Nephron (organoid): ENCODE results near the gene TBX3.

Experiments used
- H3K27ac Mint-ChIP-seq, 3 experiments: 2 replicates each; pipeline ENCODE4 v1.8.0; 2020; ENCODE audit warnings: mixed read lengths in 3 of 3, mild to moderate bottlenecking in 2 of 3, moderate library complexity in 1 of 3
- H3K27me3 Mint-ChIP-seq: 2 replicates; pipeline ENCODE4 v1.8.0; 2021; ENCODE audit warnings: low read depth, mild to moderate bottlenecking, moderate library complexity, mixed read lengths
- H3K36me3 Mint-ChIP-seq: 2 replicates; pipeline ENCODE4 v1.8.0; 2020; ENCODE audit warnings: low read depth, mixed read lengths
- H3K4me1 Mint-ChIP-seq: 2 replicates; pipeline ENCODE4 v1.8.0; 2020; ENCODE audit warnings: mixed read lengths
- H3K4me3 Mint-ChIP-seq, 3 experiments: 2 replicates each; pipeline ENCODE4 v1.8.0; 2020; ENCODE audit warnings: mild to moderate bottlenecking in 3 of 3, mixed read lengths in 3 of 3, moderate library complexity in 2 of 3
- H3K9me3 Mint-ChIP-seq: 2 replicates; pipeline ENCODE4 v1.8.0; 2020; ENCODE audit warnings: mixed read lengths
- TF ChIP-seq, protein P1 (sequence below), 3 experiments: fragments of 200-600 bp; sonication (generic); IDR thresholded peaks; one replicate each; pipeline ENCODE4 v1.5.0; 2021; ENCODE audit warnings: antibody characterized with exemption in 3 of 3; ENCODE audit not compliant: unreplicated experiment in 3 of 3

TBX3 gene

DNA sequence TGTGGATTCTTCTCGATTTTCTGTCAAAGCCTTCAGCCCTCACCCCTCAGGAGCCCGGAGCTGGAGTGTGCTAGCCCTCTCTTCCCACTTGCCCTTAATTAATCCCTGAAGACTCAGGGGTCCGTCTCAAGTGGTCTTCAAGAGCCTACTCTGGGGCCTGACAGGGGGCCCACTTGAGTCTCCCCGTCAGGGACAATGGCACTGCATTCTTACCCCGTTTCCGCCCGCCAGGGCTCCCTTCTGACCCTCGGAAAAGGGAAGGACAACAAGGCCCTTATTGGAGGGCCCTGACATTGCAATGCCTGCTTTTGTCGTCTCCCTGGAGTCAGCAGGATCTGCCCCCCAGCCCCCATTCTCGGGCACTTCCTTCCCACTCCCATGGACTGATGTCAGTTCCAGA is 34.4 kb downstream of the TBX3 start:
- TF ChIP-seq, protein P1, sequence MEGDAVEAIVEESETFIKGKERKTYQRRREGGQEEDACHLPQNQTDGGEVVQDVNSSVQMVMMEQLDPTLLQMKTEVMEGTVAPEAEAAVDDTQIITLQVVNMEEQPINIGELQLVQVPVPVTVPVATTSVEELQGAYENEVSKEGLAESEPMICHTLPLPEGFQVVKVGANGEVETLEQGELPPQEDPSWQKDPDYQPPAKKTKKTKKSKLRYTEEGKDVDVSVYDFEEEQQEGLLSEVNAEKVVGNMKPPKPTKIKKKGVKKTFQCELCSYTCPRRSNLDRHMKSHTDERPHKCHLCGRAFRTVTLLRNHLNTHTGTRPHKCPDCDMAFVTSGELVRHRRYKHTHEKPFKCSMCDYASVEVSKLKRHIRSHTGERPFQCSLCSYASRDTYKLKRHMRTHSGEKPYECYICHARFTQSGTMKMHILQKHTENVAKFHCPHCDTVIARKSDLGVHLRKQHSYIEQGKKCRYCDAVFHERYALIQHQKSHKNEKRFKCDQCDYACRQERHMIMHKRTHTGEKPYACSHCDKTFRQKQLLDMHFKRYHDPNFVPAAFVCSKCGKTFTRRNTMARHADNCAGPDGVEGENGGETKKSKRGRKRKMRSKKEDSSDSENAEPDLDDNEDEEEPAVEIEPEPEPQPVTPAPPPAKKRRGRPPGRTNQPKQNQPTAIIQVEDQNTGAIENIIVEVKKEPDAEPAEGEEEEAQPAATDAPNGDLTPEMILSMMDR (IDR thresholded peaks at IDR 0.05; ENCODE audit: unreplicated experiment in 3 of 3), result no peak
- Mint-ChIP-seq H3K36me3 (no peaks in the 10 kb centered on the region), H3K4me3 (no peak overlapping the region), H3K27ac (no peak overlapping the region), H3K27me3 (peaks cover 14% of the 10 kb centered on the region), H3K9me3 (no peaks in the 10 kb centered on the region), H3K4me1 (no peaks in the 10 kb centered on the region)

DNA sequence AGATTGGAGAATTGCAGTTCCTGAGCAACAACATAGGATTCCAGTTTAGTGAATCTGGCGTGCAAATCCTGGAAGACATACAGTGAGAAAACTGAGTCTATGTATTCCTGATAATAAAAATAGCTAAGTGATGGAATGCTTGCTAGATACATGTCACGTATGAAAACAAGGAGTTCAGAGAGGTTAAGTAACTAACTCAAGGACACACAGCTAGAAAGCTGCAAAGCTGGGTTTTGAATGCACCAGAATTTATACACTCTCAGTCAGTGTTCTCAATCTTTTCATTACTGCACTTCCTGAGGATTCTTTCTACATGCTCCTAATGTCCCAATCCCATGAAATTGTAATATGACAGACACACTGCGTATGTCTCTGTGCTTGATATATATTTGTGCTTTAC is 35.3 kb downstream of the TBX3 start:
- Mint-ChIP-seq H3K4me3 (no peak overlapping the region), H3K27me3 (peaks cover 8% of the 10 kb centered on the region), H3K4me1 (no peaks in the 10 kb centered on the region), H3K36me3 (no peaks in the 10 kb centered on the region), H3K9me3 (no peaks in the 10 kb centered on the region), H3K27ac (no peak overlapping the region)
- TF ChIP-seq, protein P1 (IDR thresholded peaks at IDR 0.05; ENCODE audit: unreplicated experiment in 3 of 3), result no peak

GRCh38 chr12:114638790-114639435 is 45.1 kb downstream of the TBX3 start:
- Mint-ChIP-seq H3K27me3 (peaks cover 20% of the 10 kb centered on the region), H3K9me3 (no peaks in the 10 kb centered on the region), H3K27ac (no peak overlapping the region), H3K4me1 (no peaks in the 10 kb centered on the region), H3K36me3 (no peaks in the 10 kb centered on the region), H3K4me3 (no peak overlapping the region)
- TF ChIP-seq, protein P1 (IDR thresholded peaks at IDR 0.05; ENCODE audit: unreplicated experiment in 3 of 3), result no peak

DNA sequence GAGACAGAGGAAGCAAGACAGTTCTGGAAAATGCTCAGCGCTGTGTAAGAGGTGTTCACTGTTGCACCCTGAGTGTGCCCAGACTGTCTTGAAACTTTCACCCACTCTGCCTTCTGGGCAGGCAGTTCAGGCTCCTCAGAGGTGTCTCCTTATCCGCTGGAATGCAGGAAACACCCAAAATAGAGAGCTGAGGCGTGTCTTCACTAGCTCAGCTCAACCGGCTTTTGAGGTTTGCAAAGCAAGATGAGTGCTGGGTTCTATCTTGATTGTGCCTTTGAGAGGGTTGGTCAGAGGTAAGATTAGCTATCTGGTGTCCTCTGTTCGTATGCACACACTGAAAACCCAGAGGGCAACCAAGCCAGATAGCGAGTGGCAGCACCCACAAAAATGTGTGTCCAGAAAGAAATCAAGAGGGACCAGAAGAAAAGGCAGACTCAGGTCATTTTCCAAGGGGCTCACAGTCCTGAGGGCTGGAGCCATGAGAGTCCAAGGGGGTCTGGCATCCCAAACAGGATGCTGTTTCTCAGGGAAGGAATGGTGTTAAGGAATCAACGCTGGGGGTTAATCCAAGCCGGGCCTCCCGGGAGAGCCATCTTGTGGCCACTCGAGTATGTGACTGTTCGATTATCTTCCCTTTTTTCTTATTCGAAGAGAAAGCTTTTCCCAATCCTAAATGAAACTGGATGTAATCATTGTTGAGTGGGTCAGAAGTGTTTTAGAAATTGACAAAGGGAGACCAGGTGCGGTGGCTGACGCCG is 47.1 kb downstream of the TBX3 start:
- Mint-ChIP-seq H3K9me3 (no peaks in the 10 kb centered on the region), H3K27ac (no peak overlapping the region), H3K4me3 (no peak overlapping the region)

GRCh38 chr12:114631242-114631641 is 52.7 kb downstream of the TBX3 start:
- H3K27ac Mint-ChIP-seq, result no peak overlapping the region
- H3K4me1 Mint-ChIP-seq, result no peaks in the 10 kb centered on the region
- no peak overlapping the region for H3K4me3 Mint-ChIP-seq
- no peaks in the 10 kb centered on the region for H3K36me3 Mint-ChIP-seq
- TF ChIP-seq, protein P1 (IDR thresholded peaks at IDR 0.05; ENCODE audit: unreplicated experiment in 3 of 3), result no peak
- peaks cover 9% of the 10 kb centered on the region for H3K27me3 Mint-ChIP-seq
- no peaks in the 10 kb centered on the region for H3K9me3 Mint-ChIP-seq

More for the DNA sequence above, 47.1 kb downstream of the TBX3 start:
- H3K36me3 Mint-ChIP-seq, result no peaks in the 10 kb centered on the region
- H3K27me3 Mint-ChIP-seq, result peaks cover 20% of the 10 kb centered on the region
- TF ChIP-seq, protein P1 (IDR thresholded peaks at IDR 0.05; ENCODE audit: unreplicated experiment in 3 of 3), result peak; percentile 19 to 35 (median 22)
- no peaks in the 10 kb centered on the region for H3K4me1 Mint-ChIP-seq
